Anterior cingulate cortex (tissue), 58 donors: ENCODE measurements around the gene RARA.

Experiments used
- DNase-seq, 58 donors: peaks; one replicate each; lab custom pipeline; 2025; lab: John Stamatoyannopoulos, UW

The RARA gene

GRCh38 chr17:40325156-40326013 lies 16.4 kb downstream of the RARA start:
- DNase-seq = no peak

- no peak for DNase-seq
Observed at GRCh38 chr17:40326014-40326831, 17.2 kb downstream of the RARA start.

- no peak for DNase-seq
Observed at GRCh38 chr17:40326832-40327199, 17.8 kb downstream of the RARA start.

- DNase-seq = no peak
Observed at GRCh38 chr17:40327244-40327729, 18.3 kb downstream of the RARA start.

- DNase-seq = no peak
Observed at GRCh38 chr17:40327735-40328385, 18.9 kb downstream of the RARA start.

GRCh38 chr17:40328386-40328766 lies 19.4 kb downstream of the RARA start:
- DNase-seq = no peak

GRCh38 chr17:40329839-40330794 lies 21.1 kb downstream of the RARA start:
- DNase-seq = peak in 1 of 58 donors; percentile 48

GRCh38 chr17:40330850-40331470 lies 22.0 kb downstream of the RARA start:
- DNase-seq = no peak

- peak in 53 of 58 donors; percentile 31 to 91 (median 77) for DNase-seq
Observed at GRCh38 chr17:40331743-40332641, 23.0 kb downstream of the RARA start.

GRCh38 chr17:40333781-40334448 lies 24.9 kb downstream of the RARA start:
- no peak for DNase-seq

- no peak for DNase-seq
Observed at GRCh38 chr17:40335620-40336019, 26.6 kb downstream of the RARA start.

- peak in 4 of 58 donors; percentile 35 to 43 (median 42) for DNase-seq
Observed at GRCh38 chr17:40337351-40337750, 28.4 kb downstream of the RARA start.

- DNase-seq = no peak
Observed at GRCh38 chr17:40338058-40338457, 29.1 kb downstream of the RARA start.

- no peak for DNase-seq
Observed at GRCh38 chr17:40338941-40339649, 30.1 kb downstream of the RARA start.

- no peak for DNase-seq
Observed at GRCh38 chr17:40340327-40340726, 31.3 kb downstream of the RARA start.

GRCh38 chr17:40340880-40341807 lies 32.2 kb downstream of the RARA start:
- peak in 48 of 58 donors; percentile 22 to 89 (median 60) for DNase-seq
